NCI-H345 (cell line): ENCODE data around the gene CTNNA3.

Source experiments
- DNase-seq: peaks from one replicate; lab custom pipeline; 2025; lab: John Stamatoyannopoulos, UW

The CTNNA3 gene

GRCh38 chr10:66537186-66537585 lies 1158.8 kb downstream of the CTNNA3 start:
- DNase-seq, result no peak

DNA sequence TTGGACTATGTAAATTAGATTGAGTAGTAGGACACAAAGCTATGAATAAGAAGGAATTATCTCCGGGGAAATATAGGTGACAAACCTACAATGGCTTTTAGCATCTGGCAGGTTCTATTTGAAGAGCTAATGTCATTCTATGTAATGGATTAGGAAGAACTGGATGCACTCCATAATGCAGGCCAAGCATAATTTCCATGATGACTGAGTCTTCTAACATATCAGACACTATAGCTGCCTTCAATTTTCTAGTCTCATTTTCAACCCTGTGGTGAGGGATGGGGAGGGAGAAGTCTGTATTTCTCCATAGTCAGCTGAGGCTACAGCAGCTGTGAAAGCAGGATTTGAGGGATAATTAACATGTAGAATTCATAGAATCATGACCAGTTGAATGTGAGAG lies 1160.6 kb downstream of the CTNNA3 start:
- DNase-seq, result no peak

GRCh38 chr10:66534866-66535265 lies 1161.1 kb downstream of the CTNNA3 start:
- no peak for DNase-seq

- no peak for DNase-seq
Measured at GRCh38 chr10:66521506-66521905, 1174.5 kb downstream of the CTNNA3 start.

DNA sequence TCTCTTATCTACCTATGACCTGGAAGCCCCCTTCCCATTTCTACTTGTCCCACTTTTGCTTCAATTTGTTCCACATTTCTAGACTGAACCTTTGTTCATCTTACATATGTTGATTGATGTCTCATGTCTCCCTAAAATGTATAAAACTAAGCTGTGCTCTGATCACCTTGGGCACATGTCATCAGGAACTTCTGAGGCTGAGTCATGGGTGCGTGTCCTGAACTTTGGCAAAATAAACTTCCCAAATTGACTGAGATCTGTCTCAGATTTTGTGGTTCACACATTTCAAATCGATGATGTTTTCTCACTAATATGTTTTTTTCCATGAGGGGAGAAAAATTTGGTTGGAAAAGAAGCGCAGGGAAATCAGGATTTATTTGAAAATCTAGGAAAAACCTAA lies 1176.4 kb downstream of the CTNNA3 start:
- DNase-seq, result no peak

- no peak for DNase-seq
Measured at GRCh38 chr10:66514666-66515065, 1181.3 kb downstream of the CTNNA3 start.

GRCh38 chr10:66513504-66513903 lies 1182.5 kb downstream of the CTNNA3 start:
- no peak for DNase-seq

- no peak for DNase-seq
Measured at GRCh38 chr10:66505003-66505657, 1190.9 kb downstream of the CTNNA3 start.

- DNase-seq, result no peak
Measured at GRCh38 chr10:66501356-66501755, 1194.6 kb downstream of the CTNNA3 start.

DNA sequence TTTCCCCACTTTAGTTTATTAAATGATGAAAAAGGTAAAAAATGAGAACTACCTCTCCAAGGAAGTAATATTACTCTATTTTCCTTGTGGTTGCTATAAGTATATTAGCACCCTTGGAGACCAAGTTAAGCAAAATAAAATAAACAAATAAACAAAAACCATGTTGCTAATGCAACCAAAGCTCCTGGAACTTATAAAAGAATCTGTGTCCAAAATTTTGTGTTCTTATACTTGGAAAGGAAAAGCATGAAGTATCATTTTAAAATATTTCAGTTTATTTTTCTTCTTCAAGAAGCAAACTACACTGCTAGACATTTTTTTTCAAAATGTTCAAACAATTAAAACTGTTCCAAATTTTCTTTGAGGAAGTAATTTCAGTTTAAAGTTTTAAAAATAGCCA lies 1212.0 kb downstream of the CTNNA3 start:
- DNase-seq, result no peak

- no peak for DNase-seq
Measured at GRCh38 chr10:66472156-66472555, 1223.8 kb downstream of the CTNNA3 start.

- DNase-seq, result no peak
Measured at GRCh38 chr10:66467042-66467441, 1229.0 kb downstream of the CTNNA3 start.

DNA sequence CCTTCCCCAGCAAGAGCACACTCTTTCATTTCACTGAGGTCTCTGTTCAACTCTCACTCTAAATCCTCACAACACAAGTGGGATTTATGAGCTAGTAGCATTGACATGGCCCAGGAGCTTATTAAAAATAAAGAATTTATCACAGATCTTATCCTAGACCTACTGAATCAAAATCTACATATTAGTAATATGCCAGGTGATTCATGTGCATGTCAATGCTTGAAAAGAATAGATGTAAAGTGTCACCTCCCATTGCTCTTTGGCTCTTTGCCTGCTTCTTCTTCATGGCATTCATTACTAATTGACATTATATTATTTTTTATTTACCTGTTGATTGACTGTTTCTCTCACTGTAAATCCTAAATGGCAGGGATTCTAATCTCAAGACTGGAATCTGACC lies 1229.4 kb downstream of the CTNNA3 start:
- DNase-seq, result no peak

GRCh38 chr10:66463611-66464010 lies 1232.4 kb downstream of the CTNNA3 start:
- no peak for DNase-seq

DNA sequence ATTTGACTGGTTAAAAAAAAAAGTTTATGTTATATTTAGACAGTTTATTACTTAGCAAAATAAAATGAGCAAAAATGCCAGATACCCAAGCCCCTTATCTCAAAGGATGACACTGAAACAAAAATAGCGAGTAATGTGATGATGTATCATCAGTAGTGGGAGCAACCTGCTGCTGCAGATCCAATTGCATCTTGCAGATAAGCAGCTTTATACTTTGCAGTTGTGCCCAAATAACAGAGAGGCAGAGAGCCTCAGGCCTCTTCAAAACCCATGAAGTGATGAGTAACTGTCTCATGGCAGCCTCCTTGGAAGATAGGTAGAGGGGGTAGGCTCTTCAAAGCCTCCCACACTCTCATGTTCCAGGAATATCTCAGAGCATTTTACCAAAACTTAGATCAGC lies 1238.4 kb downstream of the CTNNA3 start:
- DNase-seq, result no peak

DNA sequence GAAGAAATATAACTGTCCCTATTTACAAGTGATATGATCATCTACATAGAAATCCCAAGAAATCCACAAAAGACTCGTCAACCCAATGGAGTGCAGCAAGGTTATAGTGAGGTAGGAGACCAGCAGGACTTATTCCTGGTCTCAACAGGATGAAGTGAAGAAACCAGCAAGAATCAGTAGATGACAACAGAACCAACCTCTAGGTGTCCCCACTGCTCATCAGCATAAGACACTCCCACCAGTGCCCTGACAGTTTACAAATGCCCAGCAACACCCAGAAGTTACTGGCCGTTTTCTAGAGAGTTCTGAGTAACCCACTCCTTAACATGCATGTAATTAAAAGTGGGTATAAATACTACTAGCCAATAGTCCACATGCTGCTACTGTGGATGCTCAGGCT lies 1240.7 kb downstream of the CTNNA3 start:
- no peak for DNase-seq

- no peak for DNase-seq
Measured at GRCh38 chr10:66440568-66440967, 1255.4 kb downstream of the CTNNA3 start.

GRCh38 chr10:66414943-66415342 lies 1281.1 kb downstream of the CTNNA3 start:
- no peak for DNase-seq

DNA sequence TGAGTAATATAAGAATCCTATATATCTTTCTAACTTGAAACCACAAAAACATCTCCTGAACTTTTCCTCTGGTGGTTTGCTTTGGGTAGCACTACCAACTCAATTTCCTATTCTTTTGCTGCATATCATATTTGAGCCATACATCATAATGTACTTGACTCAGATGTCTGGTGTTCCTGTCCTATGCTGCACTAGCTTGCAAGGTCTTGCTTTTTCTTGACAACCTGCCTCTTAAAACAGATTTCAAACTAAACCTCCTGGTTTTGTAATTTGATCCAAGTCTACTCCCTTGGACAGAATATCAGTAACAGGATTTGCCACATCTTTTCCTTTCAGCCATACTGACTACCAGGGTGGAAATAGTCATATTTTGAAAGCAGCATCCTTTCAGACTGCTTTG lies 1290.4 kb downstream of the CTNNA3 start:
- no peak for DNase-seq

DNA sequence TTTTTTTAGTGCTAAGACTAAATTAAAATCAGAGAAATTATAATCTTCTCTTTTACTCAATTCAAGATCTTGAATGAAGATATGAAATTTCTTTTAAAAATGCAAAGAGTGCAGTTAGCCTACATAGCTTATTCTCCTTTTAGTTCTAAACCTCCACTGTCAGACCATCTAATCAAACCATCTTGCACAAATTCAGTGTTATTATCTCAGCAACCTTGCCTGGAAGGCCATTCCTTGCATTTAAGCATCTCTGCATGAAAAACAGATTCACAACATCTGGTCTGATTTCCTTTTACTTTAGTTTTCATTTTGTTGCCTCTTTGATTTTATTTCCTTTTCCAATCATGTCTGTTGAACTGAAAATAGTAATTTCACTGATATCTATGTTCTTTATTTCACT lies 1297.3 kb downstream of the CTNNA3 start:
- DNase-seq, result no peak

DNA sequence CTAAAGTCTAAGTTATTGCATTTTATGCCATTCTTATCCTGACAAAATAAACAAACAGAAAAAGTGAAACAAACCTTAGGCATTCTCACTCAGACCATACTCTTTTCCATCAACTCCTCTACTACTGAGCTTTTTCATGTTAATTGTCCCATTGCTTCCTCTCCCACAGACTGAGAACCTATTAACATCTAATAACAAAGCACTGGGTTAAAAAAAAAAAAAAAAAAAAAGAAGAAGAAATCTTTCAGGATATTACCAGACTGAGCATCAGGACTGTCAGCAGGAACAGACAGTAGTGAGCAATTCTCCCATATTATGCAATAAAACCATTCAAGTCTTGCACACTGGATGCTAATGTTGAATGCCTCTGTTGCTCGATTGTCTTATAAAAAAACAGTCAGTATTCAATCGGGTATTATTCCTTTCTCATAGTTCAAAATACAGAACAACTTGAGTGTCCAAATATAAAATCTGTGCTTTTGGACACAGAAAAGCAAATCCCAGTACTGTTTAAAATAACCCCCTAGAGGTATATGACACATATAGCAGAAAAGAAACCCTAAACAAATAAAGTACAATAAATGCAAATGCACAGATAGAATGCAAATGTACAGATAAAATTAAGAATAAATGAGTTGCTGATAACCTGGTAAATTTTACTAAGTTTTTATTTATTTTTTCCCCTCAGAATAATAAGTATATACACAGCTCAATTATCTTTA lies 1301.5 kb downstream of the CTNNA3 start:
- no peak for DNase-seq

- DNase-seq, result no peak
Measured at GRCh38 chr10:66390926-66391325, 1305.1 kb downstream of the CTNNA3 start.

DNA sequence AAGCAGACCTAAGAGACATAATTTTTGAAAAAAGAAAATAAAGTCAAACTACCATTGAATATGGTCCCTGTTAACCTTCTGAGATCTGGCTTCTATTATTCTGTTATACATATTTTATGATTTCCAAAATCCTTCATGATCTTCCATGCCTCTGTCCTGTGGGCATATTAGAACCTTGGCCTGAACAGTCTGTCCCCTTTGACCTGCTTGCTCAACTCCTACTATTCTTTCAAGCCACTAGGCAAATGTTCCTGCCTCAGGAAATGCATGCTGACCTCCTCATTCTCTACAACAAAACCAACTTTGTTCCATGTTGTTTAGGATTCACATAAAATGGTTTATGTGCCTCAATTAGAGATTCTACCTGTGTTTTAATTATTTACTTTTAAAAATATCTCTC lies 1315.0 kb downstream of the CTNNA3 start:
- DNase-seq, result no peak
